ENCODE measurements around the gene ADAMTS18. TPM values are rescaled to one million over a fixed set of nuclear protein-coding genes. Genes with fewer than 3 reads are reported as not detected.
"Not testable (repeated sequence)": the region's sequence is repeated elsewhere in the genome, so short reads cannot be mapped to it uniquely, and the experiment has no call there.

ADAMTS18 gene
- total RNA-seq, 1 experiment from 2014 or later: not detected

DNA sequence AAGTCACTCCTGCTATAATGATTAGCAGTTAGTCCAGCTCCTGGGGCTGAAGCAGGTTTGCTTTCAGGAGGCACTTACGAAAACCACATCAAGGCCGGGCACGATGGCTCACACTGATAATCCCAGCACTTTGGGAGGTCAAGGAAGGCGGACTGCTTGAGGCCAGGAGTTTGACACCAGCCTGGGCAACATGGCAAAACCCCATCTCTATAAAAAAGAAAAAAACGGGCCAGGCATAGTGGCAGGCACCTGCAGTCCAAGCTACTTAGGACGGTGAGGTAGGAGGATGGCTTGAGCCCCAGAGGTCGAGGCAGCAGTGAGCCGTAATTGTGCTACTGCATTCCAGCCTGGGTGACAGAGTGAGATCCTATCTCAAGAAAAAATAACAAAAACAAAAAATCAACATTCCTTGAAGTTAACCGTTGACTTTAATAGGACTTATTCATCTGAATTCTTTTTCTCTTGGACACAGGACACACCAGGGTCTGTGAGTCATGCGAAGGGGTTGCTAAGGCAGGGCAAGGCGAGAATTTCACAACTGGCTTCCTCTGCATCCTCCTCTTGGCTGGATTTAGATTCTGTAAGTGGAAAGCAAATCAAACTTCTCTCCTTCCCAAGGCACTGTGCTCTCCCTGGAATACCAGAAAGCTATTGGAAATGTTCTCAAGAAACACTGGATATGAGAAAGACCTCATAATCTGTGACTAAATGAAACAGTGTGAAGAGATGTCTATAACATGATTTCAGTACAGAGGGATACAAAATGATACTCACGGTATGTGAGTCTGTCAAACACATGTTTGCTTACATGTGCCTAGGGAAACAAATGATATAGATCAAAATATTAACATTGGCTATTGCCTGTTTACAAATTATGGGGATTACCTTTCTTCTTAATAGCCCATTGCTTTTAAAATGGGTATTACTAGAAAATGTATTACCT lies 136.1 kb downstream of the ADAMTS18 start:
- DNase-seq (ENCODE audit: extremely low read depth, low read depth): peak; percentile 17

- DNase-seq (ENCODE audit: extremely low read depth, low read depth): no peak
Observed at GRCh38 chr16:77297996-77298395, 136.8 kb downstream of the ADAMTS18 start.

GRCh38 chr16:77295896-77296295 lies 138.9 kb downstream of the ADAMTS18 start:
- no peak for DNase-seq (ENCODE audit: extremely low read depth, low read depth)

DNA sequence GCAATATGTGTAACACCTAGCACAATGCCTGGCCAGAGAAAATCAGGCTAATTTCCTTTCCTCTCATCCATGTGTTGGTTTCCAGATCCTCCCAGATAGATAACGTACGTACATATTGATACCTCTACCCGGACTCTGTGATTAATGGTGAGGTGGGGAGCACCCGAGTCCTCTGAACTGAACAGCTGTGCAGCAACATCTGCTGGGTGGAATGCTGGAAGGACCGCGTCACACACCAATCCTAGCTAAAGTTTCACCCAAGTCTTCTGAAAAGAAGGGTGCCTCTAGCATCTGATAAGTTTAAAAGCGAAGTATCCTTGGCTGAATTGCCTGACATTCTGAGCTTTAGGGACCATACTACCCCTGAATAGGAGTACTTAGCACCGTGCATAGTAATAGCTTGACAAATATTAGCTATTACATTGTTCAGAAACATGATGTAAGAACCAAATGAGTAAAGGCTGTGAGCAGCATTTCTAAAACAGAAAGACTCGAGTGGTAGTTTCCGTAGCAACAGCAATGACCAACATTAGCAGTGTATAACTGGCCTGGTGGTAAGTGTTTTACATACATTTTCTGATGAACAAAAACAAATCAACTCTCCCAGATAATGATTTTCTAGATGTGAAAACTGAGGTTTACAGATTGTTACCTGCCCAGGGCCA lies 144.3 kb downstream of the ADAMTS18 start:
- no peak for DNase-seq (ENCODE audit: extremely low read depth, low read depth)

- no peak for DNase-seq (ENCODE audit: extremely low read depth, low read depth)
Observed at GRCh38 chr16:77289331-77289809, 145.5 kb downstream of the ADAMTS18 start.

- no peak for DNase-seq (ENCODE audit: extremely low read depth, low read depth)
Observed at GRCh38 chr16:77288222-77288621, 146.6 kb downstream of the ADAMTS18 start.

DNA sequence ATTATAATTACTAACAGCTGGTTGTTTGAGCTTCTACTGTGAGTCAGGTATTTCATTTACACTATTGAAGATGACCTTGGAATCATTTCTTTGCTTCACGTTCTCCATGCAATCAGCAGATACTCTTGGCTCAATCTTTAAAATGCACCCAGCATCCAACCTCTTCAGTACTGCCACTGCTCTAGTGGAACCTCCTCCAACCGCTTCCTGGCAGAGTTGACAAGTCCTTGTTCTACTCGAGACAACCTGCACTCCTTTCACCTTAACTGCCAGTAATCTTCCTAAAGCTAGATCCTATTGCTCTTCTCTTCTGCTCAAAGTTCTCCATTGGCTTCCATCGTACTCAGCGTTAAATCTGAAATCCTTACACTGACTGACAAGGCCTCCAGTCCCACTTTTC lies 149.2 kb downstream of the ADAMTS18 start:
- no peak for DNase-seq (ENCODE audit: extremely low read depth, low read depth)

GRCh38 chr16:77282345-77282744 lies 152.5 kb downstream of the ADAMTS18 start:
- DNase-seq (ENCODE audit: extremely low read depth, low read depth): no peak

DNA sequence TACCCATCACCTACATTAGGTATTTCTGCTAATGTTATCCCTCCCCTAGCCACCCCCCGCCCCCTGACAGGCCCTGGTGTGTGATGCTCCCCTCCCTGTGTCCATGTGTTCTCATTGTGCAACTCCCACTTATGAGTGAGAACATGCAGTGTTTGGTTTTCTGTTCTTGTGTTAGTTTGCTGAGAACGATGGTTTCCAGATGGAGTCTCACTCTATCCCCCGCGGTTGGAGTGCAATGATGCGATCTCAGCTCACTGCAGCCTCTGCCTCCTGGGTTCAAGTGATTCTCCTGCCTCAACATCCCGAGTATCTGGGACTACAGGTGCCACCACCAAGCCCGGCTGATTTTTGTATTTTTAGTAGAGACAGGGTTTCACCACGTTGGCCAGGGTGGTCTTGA lies 155.5 kb downstream of the ADAMTS18 start:
- DNase-seq (ENCODE audit: extremely low read depth, low read depth): not testable (repeated sequence)

DNA sequence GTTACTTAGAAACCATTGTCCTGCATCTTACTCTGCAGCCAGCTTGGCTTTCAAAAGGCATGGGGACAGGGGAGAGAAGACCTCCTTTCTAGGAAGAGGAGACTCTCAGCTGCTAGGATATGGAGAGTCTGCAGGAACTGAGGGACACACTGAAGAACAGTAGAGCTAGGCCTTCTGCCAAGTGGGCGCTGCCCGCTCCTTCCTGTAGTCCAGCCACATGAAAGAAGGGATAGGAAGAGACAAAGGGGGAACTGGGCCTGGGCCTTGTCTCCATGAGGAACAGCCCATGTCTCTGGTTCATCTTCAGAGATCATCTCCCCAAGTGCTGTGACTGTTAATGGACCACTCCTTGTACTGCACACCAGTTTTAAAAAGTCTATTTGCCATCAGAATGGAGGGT lies 157.3 kb downstream of the ADAMTS18 start:
- DNase-seq (ENCODE audit: extremely low read depth, low read depth): no peak

DNA sequence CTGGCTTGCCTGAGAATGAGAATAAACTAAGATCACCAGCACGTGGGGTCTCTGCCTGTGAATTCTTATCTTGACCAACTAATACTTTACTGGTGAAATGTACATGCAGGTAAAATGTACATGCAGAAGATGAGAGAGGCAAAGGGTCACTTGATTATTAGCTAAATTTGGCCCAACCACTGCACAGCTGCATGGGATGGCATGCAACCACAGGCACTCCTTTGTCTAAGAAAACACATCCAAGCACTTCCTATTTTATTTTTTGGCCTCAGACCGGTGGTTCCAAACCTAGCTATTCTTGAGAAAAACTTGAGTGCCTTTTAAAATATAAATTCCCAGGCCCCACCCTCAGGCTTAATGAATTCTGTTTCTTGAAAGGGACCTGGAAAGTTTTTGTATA lies 157.7 kb downstream of the ADAMTS18 start:
- DNase-seq (ENCODE audit: extremely low read depth, low read depth): no peak

DNA sequence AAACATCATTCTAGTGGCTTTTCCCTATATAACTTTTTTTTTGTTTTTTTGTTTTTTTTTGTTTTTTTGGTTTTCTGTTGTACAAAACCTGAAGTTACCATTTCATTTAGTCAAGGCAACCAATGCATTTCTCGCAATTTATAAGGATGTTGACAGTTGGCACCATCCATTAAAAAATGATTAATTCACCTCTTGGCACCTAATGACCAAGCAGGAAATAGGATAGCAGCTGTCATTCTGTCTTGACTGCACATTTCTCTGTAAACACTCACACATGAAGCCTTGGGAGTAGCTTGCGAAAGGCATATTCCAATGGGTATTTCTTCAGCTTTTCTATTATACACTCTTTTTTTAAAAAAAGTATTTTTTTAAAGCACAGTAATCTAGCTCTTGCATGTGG lies 158.2 kb downstream of the ADAMTS18 start:
- no peak for DNase-seq (ENCODE audit: extremely low read depth, low read depth)

- DNase-seq (ENCODE audit: extremely low read depth, low read depth): not testable (repeated sequence)
Observed at GRCh38 chr16:77275303-77275702, 159.5 kb downstream of the ADAMTS18 start.

GRCh38 chr16:77273815-77274214 lies 161.0 kb downstream of the ADAMTS18 start:
- no peak for DNase-seq (ENCODE audit: extremely low read depth, low read depth)

DNA sequence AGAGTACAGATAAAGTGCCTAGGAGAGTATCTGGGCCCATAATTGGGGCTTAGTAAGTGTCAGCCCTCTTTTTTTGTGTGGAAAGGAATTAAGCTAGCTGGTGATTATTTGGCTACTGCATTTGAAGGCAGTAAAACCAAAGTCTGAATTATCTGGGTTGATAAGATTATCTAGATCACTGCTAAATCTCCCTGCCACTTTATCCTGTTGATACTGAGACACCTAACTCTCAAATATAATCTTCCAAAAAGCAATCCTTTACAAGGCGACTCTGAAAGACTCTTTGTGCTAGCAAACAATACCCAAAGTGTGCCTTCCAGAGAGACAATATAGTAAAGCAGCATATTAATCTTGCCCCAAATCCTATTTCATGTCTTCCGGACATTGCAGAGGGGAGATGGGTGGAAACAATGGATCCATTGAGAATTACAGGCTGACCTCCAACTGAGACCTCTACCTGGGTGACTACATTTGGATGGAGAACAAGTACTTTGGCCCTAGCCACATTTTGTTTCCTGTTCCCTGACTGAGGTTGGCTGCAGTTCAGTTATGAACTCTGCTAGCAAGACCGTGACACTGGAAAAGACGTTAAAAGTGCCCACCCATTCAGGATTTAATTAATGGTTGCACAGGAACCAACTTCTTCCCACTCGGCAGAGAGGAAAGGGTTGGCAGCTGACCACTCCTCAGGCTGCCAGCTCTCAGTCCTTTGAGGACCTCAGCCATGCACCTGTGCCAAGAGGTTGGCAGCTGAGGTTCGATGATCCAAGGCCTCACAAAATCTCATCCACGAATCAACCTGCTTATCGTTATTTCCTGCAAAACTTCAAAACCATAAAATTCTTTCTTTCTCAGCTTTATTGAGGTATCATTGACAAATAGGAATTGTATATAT lies 163.1 kb downstream of the ADAMTS18 start:
- no peak for DNase-seq (ENCODE audit: extremely low read depth, low read depth)

- DNase-seq (ENCODE audit: extremely low read depth, low read depth): not testable (repeated sequence)
Observed at GRCh38 chr16:77266185-77266584, 168.6 kb downstream of the ADAMTS18 start.

DNA sequence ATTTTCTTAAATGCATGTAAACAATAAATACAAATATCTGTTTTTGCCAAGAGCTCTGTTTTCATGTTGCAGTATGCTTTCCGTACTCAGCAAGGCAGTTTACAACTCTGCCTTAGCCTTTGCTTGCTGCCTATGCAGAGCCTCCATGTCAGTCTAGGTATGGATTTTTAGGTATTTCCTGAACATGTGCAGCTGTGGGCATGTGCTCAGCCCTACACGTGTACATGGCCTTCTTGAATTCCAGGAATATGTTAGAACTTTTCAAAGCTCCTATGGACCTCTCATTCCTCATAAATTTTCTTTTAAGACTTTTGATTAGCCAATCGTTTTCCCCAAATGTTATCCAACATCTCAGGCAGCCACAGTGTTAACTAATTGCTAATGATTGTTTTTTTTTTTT lies 171.9 kb downstream of the ADAMTS18 start:
- no peak for DNase-seq (ENCODE audit: extremely low read depth, low read depth)

GRCh38 chr16:77250400-77250799 lies 184.4 kb downstream of the ADAMTS18 start:
- no peak for DNase-seq (ENCODE audit: extremely low read depth, low read depth)

DNA sequence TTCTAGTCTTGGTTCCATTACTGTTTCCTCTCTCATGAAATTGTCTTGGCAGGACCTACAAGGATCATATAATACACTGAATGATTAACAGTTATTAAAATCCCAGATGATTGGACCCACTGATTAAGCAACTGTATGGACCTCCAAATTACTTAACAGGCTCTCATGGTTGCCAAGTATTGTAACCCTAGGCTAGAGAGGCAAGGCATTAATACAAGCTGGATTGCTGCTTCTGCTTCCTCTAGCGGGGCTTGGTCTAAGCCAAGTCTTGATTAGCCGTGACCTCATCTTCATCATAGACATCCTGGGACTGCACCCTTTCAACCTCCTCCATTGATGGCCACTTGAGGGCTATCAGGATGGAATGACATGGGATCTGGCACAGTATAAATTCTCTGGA lies 188.7 kb downstream of the ADAMTS18 start:
- no peak for DNase-seq (ENCODE audit: extremely low read depth, low read depth)

GRCh38 chr16:77242471-77242870 lies 192.4 kb downstream of the ADAMTS18 start:
- DNase-seq (ENCODE audit: extremely low read depth, low read depth): not testable (repeated sequence)

- no peak for DNase-seq (ENCODE audit: extremely low read depth, low read depth)
Observed at GRCh38 chr16:77238593-77238992, 196.2 kb downstream of the ADAMTS18 start.
